Measurements from ENCODE around the gene ITGA4.

The ITGA4 gene

GRCh38 chr2:181421464-181421863 is 35.7 kb upstream of the ITGA4 start:
- no peak for DNase-seq (ENCODE audit: extremely low read depth, low read depth)
- TF ChIP-seq, protein P1, sequence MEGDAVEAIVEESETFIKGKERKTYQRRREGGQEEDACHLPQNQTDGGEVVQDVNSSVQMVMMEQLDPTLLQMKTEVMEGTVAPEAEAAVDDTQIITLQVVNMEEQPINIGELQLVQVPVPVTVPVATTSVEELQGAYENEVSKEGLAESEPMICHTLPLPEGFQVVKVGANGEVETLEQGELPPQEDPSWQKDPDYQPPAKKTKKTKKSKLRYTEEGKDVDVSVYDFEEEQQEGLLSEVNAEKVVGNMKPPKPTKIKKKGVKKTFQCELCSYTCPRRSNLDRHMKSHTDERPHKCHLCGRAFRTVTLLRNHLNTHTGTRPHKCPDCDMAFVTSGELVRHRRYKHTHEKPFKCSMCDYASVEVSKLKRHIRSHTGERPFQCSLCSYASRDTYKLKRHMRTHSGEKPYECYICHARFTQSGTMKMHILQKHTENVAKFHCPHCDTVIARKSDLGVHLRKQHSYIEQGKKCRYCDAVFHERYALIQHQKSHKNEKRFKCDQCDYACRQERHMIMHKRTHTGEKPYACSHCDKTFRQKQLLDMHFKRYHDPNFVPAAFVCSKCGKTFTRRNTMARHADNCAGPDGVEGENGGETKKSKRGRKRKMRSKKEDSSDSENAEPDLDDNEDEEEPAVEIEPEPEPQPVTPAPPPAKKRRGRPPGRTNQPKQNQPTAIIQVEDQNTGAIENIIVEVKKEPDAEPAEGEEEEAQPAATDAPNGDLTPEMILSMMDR (IDR thresholded peaks at IDR 0.05; ENCODE audit: low read depth, low read length), result no peak

DNA sequence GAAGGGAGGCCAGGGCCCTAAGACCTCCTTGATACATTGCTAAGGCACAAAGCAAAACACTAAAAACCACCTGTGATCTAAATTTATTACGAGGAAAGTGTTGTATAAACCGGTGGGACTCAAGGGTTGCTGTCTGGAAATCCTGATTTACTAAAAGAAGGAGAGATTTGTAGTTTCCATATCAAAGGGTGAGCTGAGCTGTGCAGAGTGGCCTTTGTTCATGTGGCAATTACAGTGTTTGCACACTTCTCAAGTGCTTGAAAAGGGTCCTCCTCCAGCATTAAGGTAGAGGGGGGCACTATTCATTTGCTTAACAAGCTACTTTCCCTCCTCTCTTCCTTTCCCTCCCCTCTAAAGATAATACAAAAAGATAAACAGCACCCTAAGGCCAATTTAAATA is 30.5 kb upstream of the ITGA4 start:
- TF ChIP-seq, protein P1 (IDR thresholded peaks at IDR 0.05; ENCODE audit: low read depth, low read length), result no peak
- DNase-seq (ENCODE audit: extremely low read depth, low read depth), result no peak

- DNase-seq (ENCODE audit: extremely low read depth, low read depth), result no peak
- TF ChIP-seq, protein P1 (IDR thresholded peaks at IDR 0.05; ENCODE audit: low read depth, low read length), result peak; percentile 23
Measured at GRCh38 chr2:181430406-181431118, 26.6 kb upstream of the ITGA4 start.

GRCh38 chr2:181431674-181432073 is 25.5 kb upstream of the ITGA4 start:
- TF ChIP-seq, protein P1 (IDR thresholded peaks at IDR 0.05; ENCODE audit: low read depth, low read length), result no peak
- no peak for DNase-seq (ENCODE audit: extremely low read depth, low read depth)

DNA sequence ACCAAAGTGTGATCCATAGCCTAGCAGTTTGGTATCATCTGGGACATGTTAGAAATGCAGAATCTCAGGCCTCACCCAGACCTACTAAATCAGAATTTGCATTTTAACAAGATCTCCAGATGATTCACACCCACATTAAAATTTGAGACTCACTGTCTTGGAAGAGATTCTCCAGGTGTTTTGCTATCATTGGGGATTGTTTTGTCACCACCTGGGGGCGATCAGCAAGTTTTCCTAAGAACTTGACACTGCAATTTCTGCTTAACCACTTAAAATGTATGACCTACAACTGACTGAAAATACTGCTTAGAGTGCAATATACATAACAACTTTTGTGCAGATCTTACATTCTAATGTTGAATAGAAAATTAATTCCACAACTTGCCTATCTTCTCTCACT is 18.9 kb upstream of the ITGA4 start:
- TF ChIP-seq, protein P1 (IDR thresholded peaks at IDR 0.05; ENCODE audit: low read depth, low read length), result no peak; the same call in 1 of the 2 replicates
- no peak for DNase-seq (ENCODE audit: extremely low read depth, low read depth)

GRCh38 chr2:181440344-181440743 is 16.8 kb upstream of the ITGA4 start:
- TF ChIP-seq, protein P1 (IDR thresholded peaks at IDR 0.05; ENCODE audit: low read depth, low read length), result no peak
- DNase-seq (ENCODE audit: extremely low read depth, low read depth), result no peak

DNA sequence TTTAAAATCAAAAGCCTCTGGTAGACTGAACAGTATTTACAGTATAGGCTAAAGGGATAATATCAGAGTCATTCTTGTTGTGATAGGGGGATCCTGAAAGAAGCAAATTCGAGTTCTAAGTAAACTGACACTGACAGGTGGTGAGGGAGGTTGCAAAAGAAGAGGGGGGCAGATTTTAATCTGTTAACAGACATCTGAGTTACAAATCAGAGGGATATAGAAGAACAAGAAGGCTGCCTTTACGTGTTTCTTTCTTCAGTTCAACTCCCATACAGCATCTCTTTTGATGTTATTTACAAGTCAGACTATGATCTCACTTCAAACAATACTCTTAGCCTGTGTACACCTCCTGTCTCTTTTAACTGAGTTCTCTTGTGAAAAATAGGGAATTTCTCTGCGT is 16.3 kb upstream of the ITGA4 start:
- TF ChIP-seq, protein P1 (IDR thresholded peaks at IDR 0.05; ENCODE audit: low read depth, low read length), result no peak
- no peak for DNase-seq (ENCODE audit: extremely low read depth, low read depth)
